SK-N-MC (cell line): Measurements from ENCODE around the gene OPCML.

Source experiments
- EZH2 ChIP-seq: fragments of 200-600 bp; sonication (generic); IDR thresholded peaks from one replicate; pipeline ENCODE4 v1.6.1; 2017; ENCODE audit warnings: antibody characterized with exemption
- POLR2AphosphoS5 ChIP-seq: IDR thresholded peaks from 2 replicates; pipeline ENCODE4 v1.6.1; 2012; ENCODE audit warnings: mild to moderate bottlenecking, low read depth, low read length, borderline replicate concordance

GRCh38 chr11:132872211-132872610, 660.1 kb downstream of the OPCML start:
- TF ChIP-seq POLR2AphosphoS5 (no peak), EZH2 (no peak)
